Pericardium fibroblast (primary cell): ENCODE measurements around the gene SCN9A. TPM values are rescaled to one million over a fixed set of nuclear protein-coding genes. Genes with fewer than 3 reads are reported as not detected.

ENCODE experiments used
- total RNA-seq: library from RNA; depleted of rRNA; stranded (reverse); fragments of >200 nt; gene quantifications from 2 replicates; pipeline ENCODE4 v1.2.3, GENCODE V29; 2015

The SCN9A gene
- total RNA-seq, result 3.0 and 9.7 TPM in 2 replicates

DNA sequence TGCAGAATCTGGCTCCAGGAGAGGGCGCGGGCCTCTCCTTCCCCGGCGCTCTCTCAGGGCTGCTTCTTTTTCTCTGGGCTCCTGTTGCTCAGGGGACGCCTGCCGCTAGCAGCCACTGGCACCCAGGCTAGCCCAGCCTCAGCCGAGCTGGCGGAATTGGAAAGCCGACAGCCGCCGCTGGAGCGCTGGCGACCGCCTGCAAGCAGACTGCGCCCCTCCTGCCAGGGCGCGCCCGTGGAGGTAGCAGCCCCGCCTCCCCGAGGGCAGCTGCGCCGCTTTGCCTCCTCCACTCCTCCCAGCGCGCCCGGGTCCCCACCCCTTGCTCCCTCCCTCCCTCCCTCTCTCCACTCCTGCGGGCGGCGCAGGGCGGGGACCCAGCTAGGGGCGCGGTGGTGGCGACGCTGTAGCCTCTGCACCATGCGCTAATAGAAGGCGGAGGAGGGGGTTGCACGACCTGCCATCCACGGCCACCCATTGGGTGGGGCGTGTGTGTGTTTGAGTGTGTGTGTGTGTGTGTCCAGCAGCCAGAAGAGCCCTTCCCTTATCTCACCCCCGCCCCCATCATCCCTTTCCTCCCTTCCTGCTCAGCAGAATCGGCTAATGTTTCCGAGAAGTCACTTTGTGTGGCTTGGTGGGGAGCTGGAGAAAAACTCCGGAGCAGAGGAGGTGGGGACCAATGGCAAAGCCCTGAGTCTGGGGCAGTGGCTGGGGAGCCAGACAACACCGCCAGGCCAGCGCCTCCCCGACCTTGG lies at the start of gene SCN9A:
SCN9A (minus strand) TSS at position 209 of the 752 bp plus-strand sequence. CDS start 64,188 bp downstream, outside the sequence.

Other genes starting within 250 kb of the SCN9A start
- not detected in 2 replicates for gene SCN1A, start 247.9 kb downstream of the SCN9A start, total RNA-seq
- gene SCN7A, start 118.3 kb upstream of the SCN9A start, total RNA-seq, result 2.6 and 4.3 TPM in 2 replicates